Measurements from ENCODE around the gene NR1I3.

DNA sequence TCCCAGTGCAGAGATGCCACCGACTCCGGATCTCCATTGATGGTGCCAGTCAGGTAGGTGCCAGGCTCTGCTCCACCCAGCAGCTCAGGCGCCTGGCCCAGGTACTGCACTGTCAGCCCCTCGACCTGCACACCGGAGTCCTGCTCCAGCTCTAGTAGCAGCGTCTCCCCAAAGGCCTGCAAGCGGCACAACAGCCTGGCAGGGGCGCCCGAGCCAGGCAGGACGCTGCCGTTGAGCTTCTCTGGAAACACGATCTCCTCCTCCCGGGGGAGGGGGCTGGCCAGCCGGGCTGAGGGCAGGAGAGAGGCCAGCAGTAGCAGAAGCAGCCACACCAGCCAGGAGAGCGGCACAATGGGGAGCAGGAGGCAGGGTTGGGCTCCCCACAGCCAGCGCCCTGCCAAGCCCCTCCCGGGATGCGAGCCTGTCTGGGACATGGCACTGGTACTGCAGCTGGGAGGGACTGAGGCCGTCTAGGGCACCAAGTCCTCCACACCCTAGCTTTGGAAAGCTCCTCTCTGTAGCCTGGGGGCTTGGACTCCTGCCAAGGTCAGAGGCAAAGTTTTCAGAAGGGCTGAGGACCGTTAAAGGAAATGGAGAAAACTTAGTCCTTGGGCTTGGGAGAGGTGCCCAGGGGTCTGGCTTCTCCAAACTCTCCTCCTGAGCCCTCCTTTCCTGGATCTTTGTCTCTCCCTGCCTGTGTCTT lies 39.7 kb downstream of the NR1I3 start:
- TF ChIP-seq POLR2A (IDR thresholded peaks at IDR 0.05), result no peak
- TF ChIP-seq POLR2AphosphoS5 (IDR thresholded peaks at IDR 0.05), result no peak
- TF ChIP-seq, protein P1, sequence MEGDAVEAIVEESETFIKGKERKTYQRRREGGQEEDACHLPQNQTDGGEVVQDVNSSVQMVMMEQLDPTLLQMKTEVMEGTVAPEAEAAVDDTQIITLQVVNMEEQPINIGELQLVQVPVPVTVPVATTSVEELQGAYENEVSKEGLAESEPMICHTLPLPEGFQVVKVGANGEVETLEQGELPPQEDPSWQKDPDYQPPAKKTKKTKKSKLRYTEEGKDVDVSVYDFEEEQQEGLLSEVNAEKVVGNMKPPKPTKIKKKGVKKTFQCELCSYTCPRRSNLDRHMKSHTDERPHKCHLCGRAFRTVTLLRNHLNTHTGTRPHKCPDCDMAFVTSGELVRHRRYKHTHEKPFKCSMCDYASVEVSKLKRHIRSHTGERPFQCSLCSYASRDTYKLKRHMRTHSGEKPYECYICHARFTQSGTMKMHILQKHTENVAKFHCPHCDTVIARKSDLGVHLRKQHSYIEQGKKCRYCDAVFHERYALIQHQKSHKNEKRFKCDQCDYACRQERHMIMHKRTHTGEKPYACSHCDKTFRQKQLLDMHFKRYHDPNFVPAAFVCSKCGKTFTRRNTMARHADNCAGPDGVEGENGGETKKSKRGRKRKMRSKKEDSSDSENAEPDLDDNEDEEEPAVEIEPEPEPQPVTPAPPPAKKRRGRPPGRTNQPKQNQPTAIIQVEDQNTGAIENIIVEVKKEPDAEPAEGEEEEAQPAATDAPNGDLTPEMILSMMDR (IDR thresholded peaks at IDR 0.05), result no peak
- no peak for TF ChIP-seq EP300 (IDR thresholded peaks at IDR 0.05; ENCODE audit: low read depth)
